SK-N-SH treated with all-trans-retinoic acid at 6 μM for 48 hours (cell line): ENCODE measurements around the gene TCP10L.

Source experiments
- ATAC-seq: fragments of 200-7000 bp; cut with Tn5 transposase; 3 replicates; pipeline ENCODE4 v1.9.1; 2020; ENCODE audit warnings: mild to moderate bottlenecking, moderate library complexity
- ARNTL ChIP-seq: fragments of 450-650 bp; formaldehyde crosslinking; IDR thresholded peaks from 2 replicates; pipeline ENCODE4 v1.5.0; 2020; ENCODE audit warnings: low read depth, mild to moderate bottlenecking, moderate library complexity, borderline replicate concordance
- CREB5 ChIP-seq: fragments of 250-450 bp; sonication (Bioruptor Pico); IDR thresholded peaks from 2 replicates; pipeline ENCODE4 v1.5.1; 2020; ENCODE audit warnings: low read depth, mild to moderate bottlenecking, moderate library complexity
- CSDC2 ChIP-seq: fragments of 250-450 bp; sonication (Bioruptor Pico); IDR thresholded peaks from 2 replicates; pipeline ENCODE4 v1.5.0; 2020; ENCODE audit warnings: mild to moderate bottlenecking, moderate library complexity
- CSRNP3 ChIP-seq: fragments of 250-450 bp; sonication (Bioruptor Pico); IDR thresholded peaks from 2 replicates; pipeline ENCODE4 v1.5.1; 2021; ENCODE audit warnings: mild to moderate bottlenecking, moderate library complexity
- ESRRG ChIP-seq: fragments of 250-450 bp; sonication (Bioruptor Pico); IDR thresholded peaks from 2 replicates; pipeline ENCODE4 v1.6.1; 2021; ENCODE audit warnings: mild to moderate bottlenecking
- GLIS3 ChIP-seq: fragments of 250-450 bp; sonication (Bioruptor Pico); IDR thresholded peaks from 2 replicates; pipeline ENCODE4 v1.5.0; 2020; ENCODE audit warnings: mild to moderate bottlenecking, moderate library complexity
- ISL1 ChIP-seq: fragments of 250-450 bp; sonication (Bioruptor Pico); IDR thresholded peaks from 2 replicates; pipeline ENCODE4 v2.1.2; 2022; ENCODE audit warnings: mild to moderate bottlenecking, moderate library complexity
- OSR1 ChIP-seq: fragments of 250-450 bp; sonication (Bioruptor Pico); IDR thresholded peaks from 2 replicates; pipeline ENCODE4 v1.8.0; 2022; ENCODE audit warnings: moderate library complexity, mild to moderate bottlenecking, inconsistent platforms
- PATZ1 ChIP-seq: fragments of 250-450 bp; sonication (Bioruptor Pico); IDR thresholded peaks from 2 replicates; pipeline ENCODE4 v1.8.0; 2020; ENCODE audit warnings: mild to moderate bottlenecking, moderate library complexity, borderline replicate concordance
- POU6F1 ChIP-seq: fragments of 250-450 bp; sonication (Bioruptor Pico); IDR thresholded peaks from 2 replicates; pipeline ENCODE4 v1.8.0; 2021; ENCODE audit warnings: low read depth, mild to moderate bottlenecking, moderate library complexity, borderline replicate concordance
- RARB ChIP-seq: fragments of 250-450 bp; sonication (Bioruptor Pico); IDR thresholded peaks from 2 replicates; pipeline ENCODE4 v1.8.0; 2021; ENCODE audit warnings: mild to moderate bottlenecking, moderate library complexity
- SNAI2 ChIP-seq: fragments of 250-450 bp; sonication (Bioruptor Pico); IDR thresholded peaks from 2 replicates; pipeline ENCODE4 v1.5.0; 2020; ENCODE audit warnings: mild to moderate bottlenecking, moderate library complexity
- TCF4 ChIP-seq: fragments of 250-450 bp; sonication (Bioruptor Pico); IDR thresholded peaks from 2 replicates; pipeline ENCODE4 v1.8.0; 2021; ENCODE audit warnings: mild to moderate bottlenecking, moderate library complexity, borderline replicate concordance
- TOX ChIP-seq: fragments of 250-450 bp; sonication (Bioruptor Pico); IDR thresholded peaks from 2 replicates; pipeline ENCODE4 v1.8.0; 2021; ENCODE audit warnings: mild to moderate bottlenecking, moderate library complexity, borderline replicate concordance
- TSHZ2 ChIP-seq: fragments of 250-450 bp; sonication (Bioruptor Pico); IDR thresholded peaks from 2 replicates; pipeline ENCODE4 v1.5.0; 2020; ENCODE audit warnings: mild to moderate bottlenecking, moderate library complexity
- ZFP3 ChIP-seq: fragments of 250-450 bp; sonication (Bioruptor Pico); IDR thresholded peaks from 2 replicates; pipeline ENCODE4 v1.5.0; 2020; ENCODE audit warnings: mild to moderate bottlenecking, moderate library complexity
- ZFP30 ChIP-seq: fragments of 450-650 bp; formaldehyde crosslinking; IDR thresholded peaks from 2 replicates; pipeline ENCODE4 v1.5.0; 2022; ENCODE audit warnings: mild to moderate bottlenecking, moderate library complexity
- ZNF565 ChIP-seq: fragments of 450-650 bp; formaldehyde crosslinking; conservative IDR thresholded peaks from 2 replicates; pipeline ENCODE4 v1.5.0; 2020; ENCODE audit warnings: low read depth, mild to moderate bottlenecking, moderate library complexity
- ZNF70 ChIP-seq: fragments of 450-650 bp; formaldehyde crosslinking; IDR thresholded peaks from 2 replicates; pipeline ENCODE4 v1.5.0; 2020; ENCODE audit warnings: mild to moderate bottlenecking, moderate library complexity
- ZNF8 ChIP-seq: fragments of 450-650 bp; formaldehyde crosslinking; IDR thresholded peaks from 2 replicates; pipeline ENCODE4 v1.5.0; 2020; ENCODE audit warnings: mild to moderate bottlenecking, moderate library complexity

TCP10L gene

GRCh38 chr21:32592929-32593502 is 7.7 kb upstream of the TCP10L start:
- no peak for ATAC-seq
- no peak for TF ChIP-seq ARNTL (CRISPR knock-in tag)
- no peak for TF ChIP-seq ZNF8 (CRISPR knock-in tag)
- no peak for TF ChIP-seq TOX (CRISPR knock-in tag)
- TF ChIP-seq TSHZ2 (CRISPR knock-in tag): no peak
- TF ChIP-seq, all 23 proteins: peak for 0

GRCh38 chr21:32590130-32590529 is 4.8 kb upstream of the TCP10L start:
- ATAC-seq: no peak
- TF ChIP-seq ISL1 (no peak), TOX (CRISPR knock-in tag) (no peak), ZFP3 (no peak), GLIS3 (CRISPR knock-in tag) (no peak), ZNF70 (CRISPR knock-in tag) (no peak), ZNF8 (CRISPR knock-in tag) (no peak), ZNF565 (no peak), SNAI2 (CRISPR knock-in tag) (no peak), PATZ1 (no peak), CSDC2 (CRISPR knock-in tag) (no peak), OSR1 (CRISPR knock-in tag) (no peak), TCF4 (CRISPR knock-in tag) (no peak), CSRNP3 (CRISPR knock-in tag) (no peak), RARB (CRISPR knock-in tag) (no peak), CREB5 (CRISPR knock-in tag) (no peak), TSHZ2 (CRISPR knock-in tag) (no peak), ZFP30 (no peak), ESRRG (CRISPR knock-in tag) (no peak), ARNTL (CRISPR knock-in tag) (no peak), POU6F1 (CRISPR knock-in tag) (no peak)
- TF ChIP-seq, all 23 proteins: peak for 0
